Endothelial cell (in vitro differentiated cells): ENCODE data around the gene ACY1. TPM values are rescaled to one million over a fixed set of nuclear protein-coding genes. Genes with fewer than 3 reads are reported as not detected.

Experiments
- DNase-seq: peaks from one replicate; pipeline ENCODE4 v3.0.0; 2021; ENCODE audit warnings: low spot score
- H3K27ac Mint-ChIP-seq: one replicate; pipeline ENCODE4 v1.8.0; 2021; ENCODE audit warnings: mixed read lengths, inconsistent platforms; ENCODE audit not compliant: unreplicated experiment
- H3K27me3 Mint-ChIP-seq: one replicate; pipeline ENCODE4 v1.8.0; 2021; ENCODE audit warnings: mild to moderate bottlenecking, moderate library complexity, mixed read lengths, inconsistent platforms; ENCODE audit not compliant: unreplicated experiment
- H3K36me3 Mint-ChIP-seq: one replicate; pipeline ENCODE4 v1.8.0; 2021; ENCODE audit warnings: mild to moderate bottlenecking, low read depth, mixed read lengths, inconsistent platforms; ENCODE audit not compliant: unreplicated experiment
- H3K4me1 Mint-ChIP-seq: one replicate; pipeline ENCODE4 v1.8.0; 2021; ENCODE audit warnings: mild to moderate bottlenecking, mixed read lengths, inconsistent platforms; ENCODE audit not compliant: unreplicated experiment
- H3K4me3 Mint-ChIP-seq: one replicate; pipeline ENCODE4 v1.8.0; 2021; ENCODE audit warnings: mild to moderate bottlenecking, mixed read lengths, inconsistent platforms; ENCODE audit not compliant: unreplicated experiment
- H3K9me3 Mint-ChIP-seq: one replicate; pipeline ENCODE4 v1.8.0; 2021; ENCODE audit warnings: mixed read lengths, inconsistent platforms; ENCODE audit not compliant: unreplicated experiment
- total RNA-seq: library from RNA; stranded (reverse); fragmentation: NEBNext Ultra II Directional; extraction: Animal tissue kit (Norgen Biotek cat#: 25700); gene quantifications from one replicate; pipeline ENCODE4 v1.2.1, GENCODE V29; 2021; ENCODE audit not compliant: unreplicated experiment
- TF ChIP-seq, protein P1 (sequence below): fragments of 200-600 bp; sonication (generic); IDR thresholded peaks from one replicate; pipeline ENCODE4 v1.5.0; 2021; ENCODE audit warnings: antibody characterized with exemption; ENCODE audit not compliant: unreplicated experiment

The ACY1 gene
- total RNA-seq, 1 donor from 2014 or later = 19.8 TPM

DNA sequence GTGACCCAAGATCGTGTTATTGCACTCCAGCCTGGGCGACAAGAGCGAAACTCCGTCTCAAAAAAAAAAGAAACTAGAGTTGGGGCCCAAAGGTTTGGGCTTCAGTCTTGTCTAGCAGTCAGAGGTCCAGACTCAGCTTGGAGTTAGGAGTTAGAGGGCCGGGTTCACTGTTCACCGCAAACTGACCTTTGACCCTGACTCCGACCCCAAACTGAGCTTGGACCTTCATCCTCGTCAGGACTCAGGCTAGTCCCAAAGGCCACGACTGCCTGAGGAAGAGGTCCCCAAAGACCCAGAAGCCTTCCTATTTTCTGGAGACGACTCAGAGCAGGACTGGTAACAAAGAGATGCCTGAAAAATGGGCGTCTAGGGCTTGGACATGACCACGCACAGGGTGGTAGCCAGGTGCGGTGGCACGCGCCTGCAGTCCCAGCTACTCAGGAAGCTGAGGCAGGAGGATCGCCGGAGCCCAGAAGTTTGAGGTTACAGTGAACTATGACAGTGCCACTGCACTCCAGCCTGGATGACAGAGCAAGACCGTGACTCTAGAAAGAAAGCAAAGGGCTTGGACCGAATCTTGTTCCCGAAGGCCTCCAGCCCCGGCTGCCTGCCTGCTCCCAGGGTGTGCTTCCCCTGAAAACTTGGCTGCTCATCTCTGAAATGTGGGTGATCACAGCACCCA, 35.1 kb downstream of the ACY1 start:
- Mint-ChIP-seq H3K9me3 (no peaks in the 10 kb centered on the region), H3K27me3 (peaks cover 5% of the 10 kb centered on the region), H3K4me3 (no peak overlapping the region), H3K27ac (no peak overlapping the region), H3K36me3 (no peaks in the 10 kb centered on the region), H3K4me1 (peaks cover 45% of the 10 kb centered on the region)
- TF ChIP-seq, protein P1, sequence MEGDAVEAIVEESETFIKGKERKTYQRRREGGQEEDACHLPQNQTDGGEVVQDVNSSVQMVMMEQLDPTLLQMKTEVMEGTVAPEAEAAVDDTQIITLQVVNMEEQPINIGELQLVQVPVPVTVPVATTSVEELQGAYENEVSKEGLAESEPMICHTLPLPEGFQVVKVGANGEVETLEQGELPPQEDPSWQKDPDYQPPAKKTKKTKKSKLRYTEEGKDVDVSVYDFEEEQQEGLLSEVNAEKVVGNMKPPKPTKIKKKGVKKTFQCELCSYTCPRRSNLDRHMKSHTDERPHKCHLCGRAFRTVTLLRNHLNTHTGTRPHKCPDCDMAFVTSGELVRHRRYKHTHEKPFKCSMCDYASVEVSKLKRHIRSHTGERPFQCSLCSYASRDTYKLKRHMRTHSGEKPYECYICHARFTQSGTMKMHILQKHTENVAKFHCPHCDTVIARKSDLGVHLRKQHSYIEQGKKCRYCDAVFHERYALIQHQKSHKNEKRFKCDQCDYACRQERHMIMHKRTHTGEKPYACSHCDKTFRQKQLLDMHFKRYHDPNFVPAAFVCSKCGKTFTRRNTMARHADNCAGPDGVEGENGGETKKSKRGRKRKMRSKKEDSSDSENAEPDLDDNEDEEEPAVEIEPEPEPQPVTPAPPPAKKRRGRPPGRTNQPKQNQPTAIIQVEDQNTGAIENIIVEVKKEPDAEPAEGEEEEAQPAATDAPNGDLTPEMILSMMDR = no peak
- DNase-seq = no peak

GRCh38 chr3:52019352-52020080, 36.2 kb downstream of the ACY1 start:
- Mint-ChIP-seq H3K9me3 (no peaks in the 10 kb centered on the region), H3K4me3 (no peak overlapping the region), H3K27ac (no peak overlapping the region), H3K36me3 (no peaks in the 10 kb centered on the region), H3K27me3 (peaks cover 5% of the 10 kb centered on the region), H3K4me1 (peaks cover 45% of the 10 kb centered on the region)
- DNase-seq = no peak
- TF ChIP-seq, protein P1 = no peak

GRCh38 chr3:52020796-52021195, 37.5 kb downstream of the ACY1 start:
- Mint-ChIP-seq H3K27ac (no peak overlapping the region), H3K4me3 (no peak overlapping the region), H3K9me3 (no peaks in the 10 kb centered on the region), H3K4me1 (peaks cover 45% of the 10 kb centered on the region), H3K27me3 (peaks cover 5% of the 10 kb centered on the region), H3K36me3 (no peaks in the 10 kb centered on the region)
- TF ChIP-seq, protein P1 = no peak
- DNase-seq = no peak

- Mint-ChIP-seq H3K9me3 (no peaks in the 10 kb centered on the region), H3K4me1 (peaks cover 49% of the 10 kb centered on the region), H3K27me3 (peaks cover 10% of the 10 kb centered on the region), H3K36me3 (no peaks in the 10 kb centered on the region), H3K27ac (no peak overlapping the region), H3K4me3 (peak overlapping the region; percentile 5)
- no peak for DNase-seq
- TF ChIP-seq, protein P1 = no peak
Observed at GRCh38 chr3:52021489-52022268, 38.3 kb downstream of the ACY1 start.
